GM21619 (cell line): ENCODE data around the gene POU2F2.

ENCODE experiments used
- ATAC-seq: cut with Tn5 transposase; IDR thresholded peaks from one replicate; pipeline ENCODE4 v1.9.1; 2021; ENCODE audit not compliant: unreplicated experiment

The POU2F2 gene

DNA sequence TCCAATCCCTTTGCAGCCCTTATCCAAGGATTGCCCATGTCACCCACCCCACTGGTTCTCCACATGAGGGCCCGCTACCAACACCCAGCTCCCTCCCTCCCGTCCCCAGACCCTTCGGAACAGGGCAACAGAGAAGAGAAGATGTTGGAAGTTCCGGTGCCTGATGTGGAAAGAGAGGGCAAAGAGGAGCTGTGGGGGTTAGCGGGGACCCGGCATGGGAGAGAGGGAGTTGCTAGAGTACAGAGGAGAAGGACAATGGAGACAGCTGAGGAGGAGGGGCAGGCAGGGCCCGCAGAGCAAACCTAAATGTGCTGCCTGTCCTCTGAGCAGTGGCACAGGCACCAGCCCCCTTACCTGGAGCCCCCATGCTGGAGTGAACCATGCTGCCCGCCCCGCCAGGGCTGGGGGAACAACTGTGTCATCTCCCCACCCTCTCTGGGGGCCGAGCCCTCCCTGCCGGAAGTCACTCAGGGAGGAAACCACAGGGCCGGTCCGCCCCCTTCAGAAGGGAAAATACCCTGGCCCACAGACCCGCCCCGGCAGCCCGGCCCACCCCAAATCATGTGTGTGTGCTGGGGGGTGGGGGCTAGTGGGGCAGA lies at the start of gene POU2F2:
Gene POU2F2 (minus strand): TSS at position 417 of the 599 bp plus-strand sequence. CDS start 35 bp downstream, at position 382.
- peak; percentile 31 for ATAC-seq

DNA sequence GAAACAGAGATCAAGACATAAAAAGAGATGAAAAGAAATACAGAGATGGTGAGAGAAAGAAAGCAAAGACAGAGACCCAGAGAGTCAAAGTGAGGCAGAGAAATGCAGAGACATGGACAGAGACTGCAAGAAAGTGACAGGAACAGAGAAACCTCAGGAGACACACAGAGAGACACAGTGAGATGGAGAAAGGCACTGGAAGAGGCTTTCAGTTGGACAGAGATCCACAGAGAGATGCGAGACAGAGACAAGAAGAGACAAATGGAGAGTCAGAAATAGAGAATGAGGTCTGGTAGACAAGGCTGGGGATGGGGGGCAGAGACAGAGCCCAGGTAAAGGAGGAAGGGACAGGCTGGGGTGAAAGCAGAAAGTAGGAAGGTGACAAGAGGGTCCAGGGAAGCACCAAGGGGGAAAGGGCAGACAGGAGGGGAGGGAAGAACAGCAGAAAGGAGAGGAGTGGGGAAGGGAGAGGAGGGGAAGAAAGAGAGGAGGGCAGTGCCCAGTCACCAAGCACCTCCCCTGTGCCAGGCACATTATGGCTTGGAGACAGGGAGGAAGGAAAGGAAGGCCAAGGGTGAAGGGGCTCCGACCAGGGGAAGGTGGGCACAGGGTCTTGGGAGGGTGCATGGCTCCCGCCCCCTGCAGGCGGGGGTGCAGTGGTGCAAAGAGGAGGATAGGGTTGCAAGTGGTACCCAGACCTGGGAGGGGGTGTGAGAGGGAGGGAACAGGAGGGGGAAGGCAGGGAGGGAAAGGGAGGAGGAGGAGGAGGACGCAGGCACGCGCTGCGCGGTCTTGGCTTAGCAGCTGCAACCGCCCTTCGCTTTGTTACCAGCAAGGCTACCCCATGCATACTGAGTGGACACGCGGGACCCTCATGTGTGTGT lies 46.8 kb upstream of the POU2F2 start:
- no peak for ATAC-seq

DNA sequence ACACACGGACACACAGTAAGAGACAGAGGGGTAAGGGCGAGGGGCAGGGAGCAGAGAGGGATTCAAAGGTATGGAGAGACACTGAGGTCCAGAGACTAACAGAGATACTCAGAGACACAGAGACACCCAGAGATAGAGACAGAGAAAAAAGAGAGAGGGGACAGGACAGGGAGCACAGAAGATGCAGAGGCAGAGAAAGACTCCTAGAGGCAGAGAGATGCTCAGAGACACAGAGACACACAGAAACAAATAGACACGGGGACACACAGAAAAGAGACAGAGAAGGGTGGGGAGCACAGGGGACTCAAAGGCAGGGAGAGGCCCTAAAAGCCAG lies 45.4 kb upstream of the POU2F2 start:
- no peak for ATAC-seq

DNA sequence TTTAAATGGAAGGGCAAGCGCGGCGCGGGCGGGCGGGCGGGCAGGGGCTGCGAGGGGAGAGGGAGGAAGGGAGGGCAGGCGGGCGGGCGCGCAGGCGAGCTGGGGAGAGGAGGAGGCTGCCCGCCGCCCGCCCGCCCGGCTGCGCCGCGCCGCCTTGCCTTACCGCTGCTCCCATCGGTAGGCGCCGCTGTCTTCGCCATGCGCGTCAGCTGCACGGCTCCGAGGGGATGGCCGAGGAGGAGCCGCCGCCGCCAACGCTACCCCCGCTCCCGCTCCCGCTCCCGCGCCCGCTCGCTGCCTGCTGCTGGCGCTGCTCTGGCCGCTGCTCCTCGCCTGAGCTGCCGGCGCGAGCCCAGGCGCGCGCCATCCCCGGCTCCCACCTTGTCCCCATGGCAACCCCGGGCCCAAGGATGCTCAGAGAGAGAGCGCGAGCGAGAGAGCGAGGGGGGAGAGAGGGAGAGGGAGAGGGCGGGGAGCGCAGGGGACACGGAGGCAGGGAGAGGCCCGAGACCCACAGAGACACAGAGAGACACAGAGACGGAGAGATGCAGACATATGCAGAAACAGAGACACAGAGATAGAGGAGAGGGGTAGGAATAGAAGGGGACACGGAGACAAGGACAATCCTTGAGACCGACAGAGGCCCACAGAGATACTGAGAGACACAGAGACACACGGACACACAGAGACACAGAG lies 44.9 kb upstream of the POU2F2 start:
- no peak for ATAC-seq

DNA sequence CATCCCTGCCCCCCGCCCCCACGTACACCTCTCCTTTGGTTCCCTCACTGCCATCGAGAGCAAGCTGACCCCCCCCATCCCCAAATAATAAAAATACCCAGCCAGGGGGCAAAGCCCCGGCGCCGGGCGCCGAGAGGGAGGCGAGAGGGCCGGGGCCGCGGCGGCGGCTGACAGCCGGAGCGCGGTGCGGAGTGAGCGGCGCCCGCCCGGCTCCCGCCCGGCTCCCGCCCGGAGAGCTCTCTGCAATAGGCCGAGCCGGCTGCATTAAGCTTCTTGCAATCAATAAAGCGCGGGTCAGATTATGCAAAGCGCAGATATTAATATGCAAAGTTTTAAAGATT lies 44.4 kb upstream of the POU2F2 start:
- ATAC-seq, result no peak

DNA sequence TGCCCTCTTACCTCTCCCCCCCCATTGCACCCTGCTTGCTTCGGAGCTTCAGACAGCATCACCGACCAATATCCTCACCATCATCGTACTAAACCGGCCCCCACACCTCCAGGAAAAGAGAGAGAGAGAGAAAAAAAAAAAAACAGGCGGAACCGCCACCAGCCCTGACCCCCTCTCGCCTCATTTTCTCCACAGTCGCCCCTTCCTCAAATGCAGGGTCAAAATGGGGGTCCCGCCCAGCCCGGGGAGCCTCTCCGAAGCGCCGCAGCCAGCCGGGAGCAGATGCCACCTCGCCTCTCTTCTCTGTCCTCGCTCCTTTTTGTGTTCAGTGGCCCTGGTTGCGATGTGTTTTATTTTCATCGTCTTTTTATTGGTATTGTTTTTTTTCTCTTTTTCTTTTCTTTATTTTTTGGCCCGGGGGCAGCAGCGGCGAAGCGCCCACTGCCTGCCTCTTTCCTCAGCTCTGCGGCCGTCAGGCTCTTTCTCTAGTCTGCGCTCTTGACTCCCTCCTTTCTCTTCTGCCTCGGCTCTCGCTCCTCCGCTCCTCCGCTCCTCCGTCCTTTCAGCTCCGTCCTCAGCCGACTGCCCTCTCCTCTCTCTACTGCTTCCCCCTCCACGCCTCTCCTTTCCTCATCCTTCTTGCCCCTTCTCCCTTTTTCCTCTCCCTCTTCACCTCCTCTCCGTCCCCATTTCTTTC lies 43.9 kb upstream of the POU2F2 start:
- ATAC-seq, result no peak

DNA sequence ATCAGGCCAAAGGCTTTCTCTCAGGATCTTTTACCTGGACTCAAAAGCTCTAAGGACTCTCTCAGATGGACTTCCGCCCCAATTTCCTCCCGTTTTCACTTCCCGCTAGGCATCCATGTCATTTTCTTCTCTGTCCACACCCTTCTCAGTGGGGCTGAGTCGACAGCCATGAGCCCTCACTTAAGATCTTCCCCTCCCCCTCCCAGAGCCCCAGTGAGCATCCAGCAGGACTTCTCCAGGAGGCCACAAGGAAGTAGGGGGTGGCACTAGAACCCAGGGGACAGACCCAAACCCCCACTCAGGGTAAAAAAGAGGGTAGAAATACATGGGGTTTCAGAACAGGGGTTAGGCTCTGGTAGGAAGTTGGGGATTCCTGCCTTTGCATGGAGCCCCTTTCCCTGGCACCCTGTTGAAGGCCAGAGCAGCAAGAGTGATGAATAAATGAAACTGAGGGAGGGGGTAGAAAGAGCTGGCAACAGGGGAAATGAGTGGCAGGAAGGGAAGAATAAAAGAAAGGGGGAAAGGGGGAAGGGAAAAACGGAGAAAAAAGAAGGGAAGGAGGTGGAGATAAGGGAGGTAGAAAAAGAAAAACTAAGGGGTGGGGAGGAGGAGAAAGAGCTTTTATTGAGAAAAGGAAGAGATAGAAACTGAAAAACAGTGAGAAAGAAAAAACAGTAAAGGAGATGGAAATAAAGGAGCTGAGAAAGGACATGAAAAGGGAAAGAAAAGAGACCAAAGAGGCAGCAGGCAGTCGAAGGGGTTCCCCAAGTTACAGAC lies 42.9 kb upstream of the POU2F2 start:
- ATAC-seq, result no peak

DNA sequence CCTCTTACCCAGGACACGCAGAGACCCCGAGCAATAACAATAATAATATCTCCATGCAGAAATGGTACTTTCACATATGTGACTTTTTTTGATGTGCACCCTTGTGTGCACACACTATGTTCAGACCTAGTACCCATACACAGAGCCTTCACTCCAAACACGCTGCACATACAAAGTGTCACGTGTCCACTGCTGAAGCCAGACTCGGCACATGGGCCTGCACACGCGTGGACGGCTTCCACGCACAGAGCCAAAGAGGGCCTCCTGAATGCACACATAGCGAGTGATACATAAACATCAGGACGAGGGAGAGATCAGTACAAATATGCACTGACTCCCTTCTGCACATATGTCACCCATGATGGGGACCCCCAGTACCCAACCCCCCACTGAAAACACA lies 41.9 kb upstream of the POU2F2 start:
- ATAC-seq, result no peak

DNA sequence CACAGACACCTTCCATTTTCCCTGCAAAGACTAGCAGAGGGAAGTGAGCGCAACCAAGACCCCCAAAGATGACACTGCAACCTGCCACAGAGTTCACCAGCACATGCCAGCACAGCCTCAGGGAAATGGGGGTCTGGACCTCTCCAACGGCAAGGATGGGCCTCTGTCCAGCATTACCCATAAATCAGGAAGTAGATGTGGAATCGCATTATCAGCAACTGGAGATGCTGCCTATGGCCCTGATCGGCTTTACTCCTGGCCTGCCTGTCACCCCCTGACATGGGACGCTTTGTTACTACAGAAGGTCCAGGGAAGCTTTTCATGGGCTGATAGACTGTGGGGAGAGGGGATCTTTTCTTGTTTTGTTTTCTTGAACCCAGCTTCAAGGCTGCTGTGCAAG lies 41.4 kb upstream of the POU2F2 start:
- ATAC-seq, result no peak

DNA sequence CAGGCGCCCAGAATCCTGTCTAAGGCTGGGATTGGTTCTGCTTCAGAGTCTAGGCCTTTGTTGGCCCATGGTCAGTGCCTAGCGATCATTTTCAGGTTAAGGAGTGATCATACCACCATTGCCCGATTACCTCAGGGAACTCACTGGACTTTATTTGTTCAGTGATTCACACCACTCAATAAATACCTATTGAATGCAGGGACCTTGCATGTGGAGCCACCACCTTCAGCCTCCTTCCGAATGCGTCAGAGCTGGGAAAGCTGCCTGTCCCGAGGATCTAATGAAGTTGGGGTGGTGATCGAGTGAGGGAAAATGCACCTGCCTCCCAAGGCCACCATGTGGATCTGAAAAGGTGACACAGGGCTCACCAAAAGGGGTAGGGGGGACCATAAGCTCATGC lies 40.0 kb upstream of the POU2F2 start:
- no peak for ATAC-seq

DNA sequence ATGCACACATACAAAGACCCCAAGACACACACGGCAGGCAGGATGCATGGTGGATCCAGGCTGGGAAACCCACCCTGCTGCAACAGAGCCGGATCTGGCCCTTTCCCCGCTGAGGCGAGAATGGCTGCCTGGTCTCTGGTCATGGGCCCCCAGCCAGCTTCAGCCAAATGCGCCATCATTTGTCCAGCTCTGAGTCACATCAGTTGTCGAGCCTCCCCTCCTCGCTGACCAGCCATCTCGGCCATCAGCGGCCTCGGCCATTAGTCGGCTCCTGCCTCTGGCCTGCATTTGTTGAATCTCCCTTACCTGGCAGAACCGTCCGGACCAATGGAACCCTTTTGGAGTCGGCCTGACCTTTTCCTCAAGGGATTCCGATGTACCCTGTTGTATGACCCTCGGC lies 38.5 kb upstream of the POU2F2 start:
- ATAC-seq, result no peak

DNA sequence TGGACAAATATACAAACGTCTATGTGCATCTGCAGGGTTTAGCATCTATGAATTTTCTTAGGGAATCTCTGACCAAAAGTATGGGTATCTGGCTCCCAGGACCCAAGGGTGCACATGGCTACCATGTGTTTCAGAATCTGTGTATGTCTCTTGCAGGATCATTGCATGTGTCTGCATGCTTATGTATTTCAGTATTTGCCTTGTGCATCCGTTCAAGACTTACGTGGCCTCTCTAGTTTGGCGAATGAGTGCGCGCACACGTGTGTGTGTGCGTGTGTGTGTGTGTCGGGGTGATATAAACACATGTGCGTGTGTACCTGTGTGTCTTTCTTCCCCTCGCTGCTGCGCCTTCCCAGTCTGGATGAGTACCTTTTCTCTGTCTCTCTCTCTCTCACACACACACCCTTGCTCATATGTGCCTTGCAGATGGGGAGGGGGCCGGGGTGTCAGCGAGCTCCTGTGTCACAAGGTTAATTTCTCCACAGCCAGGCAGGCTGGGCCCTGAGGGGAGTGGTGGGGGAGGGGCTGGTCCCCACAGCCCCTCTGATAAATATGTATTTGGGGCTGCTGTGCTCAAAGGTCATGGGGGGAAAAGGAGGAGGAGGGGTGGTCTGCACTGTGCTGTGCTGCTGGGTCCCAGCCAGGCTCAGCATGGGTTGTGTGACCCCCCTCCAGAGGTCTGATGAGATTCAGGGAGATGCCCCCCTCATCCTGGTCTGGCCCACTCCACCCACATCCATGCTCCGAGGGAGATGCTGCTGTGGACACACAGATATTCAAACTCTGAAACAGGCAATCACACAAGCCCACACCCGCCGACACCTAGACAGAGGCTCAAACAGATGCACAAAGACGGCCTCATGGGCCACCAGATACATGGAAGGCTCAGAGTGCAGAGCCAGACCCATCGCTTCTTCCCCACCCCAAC lies 37.5 kb upstream of the POU2F2 start:
- ATAC-seq, result no peak

DNA sequence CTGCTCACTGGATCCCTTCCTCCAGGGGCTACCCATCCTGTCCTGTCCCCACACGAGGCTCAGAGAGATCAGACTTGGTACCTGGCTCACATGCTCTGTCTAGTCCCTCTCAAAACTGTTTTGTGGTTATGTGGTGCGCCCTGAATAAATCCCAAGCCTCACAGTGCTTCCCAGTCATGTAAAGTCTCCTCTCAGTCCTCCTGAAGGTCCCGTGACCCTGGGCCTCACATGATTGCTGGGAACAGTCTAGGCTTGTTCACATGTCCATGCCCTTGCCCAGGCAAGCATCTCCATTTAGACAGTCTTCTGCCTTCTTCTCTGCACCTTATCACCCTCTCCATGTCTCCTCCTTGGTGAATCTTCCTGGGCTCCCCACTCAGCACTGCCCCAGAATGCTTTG lies 36.0 kb upstream of the POU2F2 start:
- no peak for ATAC-seq

DNA sequence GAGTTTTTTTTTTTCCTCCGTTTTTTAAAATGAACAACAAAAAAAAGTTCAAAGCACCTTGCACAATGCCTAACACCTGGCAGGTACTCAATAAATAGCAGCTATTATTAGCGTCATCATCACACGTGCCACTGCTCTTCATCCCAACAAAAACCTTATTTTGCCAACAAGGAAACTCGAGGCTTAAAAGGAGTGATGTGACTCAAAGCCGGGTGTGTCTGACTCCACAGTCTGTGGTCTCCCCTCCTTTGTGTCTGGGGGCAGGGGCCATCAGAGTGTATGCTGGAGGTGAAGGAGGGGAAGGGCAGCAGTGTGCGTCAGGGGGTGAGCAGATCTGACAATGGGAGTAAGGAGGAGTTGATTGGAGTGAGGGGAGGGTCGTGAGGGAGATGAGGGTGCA lies 34.1 kb upstream of the POU2F2 start:
- ATAC-seq, result no peak

DNA sequence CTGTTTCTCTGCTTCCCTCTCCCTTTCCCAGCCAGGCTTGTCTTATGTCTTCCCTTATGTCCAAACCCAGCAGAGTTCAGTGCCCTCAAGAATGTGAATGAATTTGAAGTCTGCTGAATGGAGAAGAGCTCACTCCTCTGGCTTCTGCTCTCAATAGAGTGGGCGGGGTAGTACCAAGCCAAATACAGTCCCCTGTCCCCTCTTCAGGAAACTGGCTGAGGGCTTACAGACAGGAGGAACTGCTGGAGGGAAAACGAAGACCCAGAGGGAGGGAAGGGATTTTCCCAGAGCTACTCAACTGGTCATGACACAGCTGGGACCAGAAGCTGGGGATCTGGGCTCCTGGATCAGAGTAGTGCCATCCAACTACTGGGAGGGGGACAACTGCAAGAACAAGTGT lies 32.9 kb upstream of the POU2F2 start:
- ATAC-seq, result no peak

DNA sequence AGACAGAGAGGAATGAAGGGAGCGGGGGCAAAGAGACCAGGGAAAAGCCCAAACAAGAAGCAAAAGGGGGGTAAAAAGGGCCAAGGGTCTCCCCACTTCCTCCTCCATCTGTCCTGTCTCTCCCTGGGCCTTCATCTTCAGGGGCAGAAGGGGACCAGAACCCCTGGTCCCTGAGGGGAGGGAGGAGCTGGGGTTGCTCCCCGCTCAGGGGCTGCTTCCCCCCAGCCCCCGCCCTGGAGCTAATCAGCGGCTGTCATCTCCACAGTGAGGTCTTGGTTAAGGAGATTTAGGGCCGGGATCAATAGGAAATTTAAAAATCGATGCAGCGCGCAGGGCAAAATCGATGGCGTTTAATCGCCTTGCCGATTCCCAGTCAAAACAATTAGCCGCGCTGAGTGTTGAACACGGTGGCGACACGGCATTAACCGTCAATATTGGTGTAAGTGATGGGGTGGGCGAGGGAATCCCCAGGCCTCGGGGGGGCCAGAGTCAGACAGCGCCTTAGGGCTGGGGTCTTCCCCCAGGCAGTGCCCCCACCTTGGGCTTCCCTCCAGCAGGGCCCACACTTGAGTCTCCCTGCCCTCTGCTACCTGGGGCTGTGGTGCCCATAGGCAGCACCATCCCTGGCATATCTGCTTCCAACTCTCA lies 29.5 kb upstream of the POU2F2 start:
- ATAC-seq, result no peak

DNA sequence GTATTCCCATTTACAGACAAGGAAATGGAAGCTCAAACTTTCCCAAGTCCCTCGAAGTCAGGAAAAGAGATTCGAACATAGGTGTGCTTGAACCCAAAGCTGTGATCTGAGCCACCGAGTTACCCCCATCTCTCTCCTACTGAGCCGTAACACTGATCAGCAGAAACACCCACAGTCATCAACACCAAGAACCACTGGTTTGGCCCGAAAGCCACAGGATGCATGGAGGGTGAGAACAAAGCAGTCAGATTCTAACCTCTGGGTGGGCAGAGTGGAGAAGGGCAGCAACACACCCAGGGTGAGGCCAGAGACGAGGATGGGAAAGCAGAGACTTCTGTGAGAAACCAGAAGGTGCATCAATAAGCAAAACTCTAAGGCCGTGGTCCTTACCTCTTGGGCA lies 27.7 kb upstream of the POU2F2 start:
- ATAC-seq, result no peak

DNA sequence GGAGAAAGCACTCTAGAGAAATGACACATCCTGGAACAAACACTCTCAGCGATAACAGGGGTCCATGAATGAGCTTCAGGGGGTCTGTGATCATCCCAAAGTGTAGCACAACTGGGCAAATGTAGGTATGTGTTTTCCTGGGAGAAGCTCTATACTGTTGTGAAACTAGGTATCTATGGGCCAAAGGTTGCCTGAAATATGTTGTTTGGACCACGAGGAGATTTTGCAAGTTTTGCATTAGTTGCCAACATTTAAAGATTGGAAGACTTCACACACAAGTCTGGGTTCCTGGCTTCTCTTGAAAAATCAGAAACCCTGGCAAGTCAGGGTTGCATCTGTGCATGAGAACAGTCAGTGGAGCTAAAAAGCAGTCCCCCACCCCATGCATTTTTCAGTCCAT lies 26.7 kb upstream of the POU2F2 start:
- no peak for ATAC-seq

DNA sequence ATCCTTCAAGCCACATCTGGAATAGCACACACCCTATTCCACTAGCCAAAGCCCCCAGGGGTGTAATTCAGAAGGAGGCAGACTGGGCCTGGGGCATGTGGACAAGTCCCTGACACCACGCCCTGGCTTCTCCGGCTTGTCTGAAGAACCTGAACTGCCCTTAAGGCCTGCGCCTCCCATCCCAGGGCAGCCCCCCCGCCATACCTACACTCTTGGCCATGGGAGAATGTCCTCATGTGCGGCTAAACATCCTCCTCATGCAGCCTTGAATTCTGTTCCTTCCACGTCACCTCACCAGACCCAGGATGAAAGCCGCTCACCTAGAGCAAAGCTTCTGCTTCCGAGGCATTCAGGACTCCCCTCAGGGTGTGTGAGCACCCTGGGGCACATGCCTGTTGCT lies 24.3 kb upstream of the POU2F2 start:
- ATAC-seq, result no peak
